Stimulated activated CD4-positive, alpha-beta T cell treated with anti-CD3 and anti-CD28 coated beads, TNF-alpha, amount 100 ng/mL, for 48 hours (primary cell): Measurements from ENCODE around the gene PLXNA3.
A peak's percentile ranks its signal among the peaks of the same experiment; 100 is the strongest.
"Not testable (repeated sequence)": the region's sequence is repeated elsewhere in the genome, so short reads cannot be mapped to it uniquely, and the experiment has no call there.

Experiments
- DNase-seq, 3 donors: peaks; one replicate each; pipeline ENCODE4 v3.0.0-alpha.2; 2020; ENCODE audit warnings: low read depth in 3 of 3

The PLXNA3 gene

GRCh38 chrX:154478728-154479622, 20.9 kb downstream of the PLXNA3 start, which contains the start of gene LAGE3:
TSS of gene LAGE3 (minus strand) at chrX:154479281. CDS start at chrX:154478915, 366 bp downstream.
- peak; percentile 88 to 94 (median 90) for DNase-seq

DNA sequence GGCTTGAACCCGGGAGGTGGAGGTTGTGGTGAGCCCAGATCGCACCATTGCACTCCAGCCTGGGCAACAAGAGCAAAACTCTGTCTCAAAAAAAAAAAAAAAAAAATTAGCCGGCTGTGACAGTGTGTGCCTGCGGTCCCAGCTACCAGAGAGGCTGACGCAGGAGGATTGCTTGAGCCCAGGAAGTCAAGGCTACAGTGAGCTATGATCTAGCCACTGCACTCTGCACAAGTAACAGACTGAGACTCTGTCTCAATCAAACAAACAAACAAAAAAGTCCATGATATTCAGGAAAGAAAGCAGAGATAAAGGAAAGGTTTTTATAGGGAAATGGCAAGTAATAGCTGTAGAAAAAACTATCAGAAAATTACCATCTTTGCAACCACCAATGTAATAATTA, 23.1 kb downstream of the PLXNA3 start:
- no peak for DNase-seq

- no peak for DNase-seq
Observed at GRCh38 chrX:154481911-154482601, 24.0 kb downstream of the PLXNA3 start.

DNA sequence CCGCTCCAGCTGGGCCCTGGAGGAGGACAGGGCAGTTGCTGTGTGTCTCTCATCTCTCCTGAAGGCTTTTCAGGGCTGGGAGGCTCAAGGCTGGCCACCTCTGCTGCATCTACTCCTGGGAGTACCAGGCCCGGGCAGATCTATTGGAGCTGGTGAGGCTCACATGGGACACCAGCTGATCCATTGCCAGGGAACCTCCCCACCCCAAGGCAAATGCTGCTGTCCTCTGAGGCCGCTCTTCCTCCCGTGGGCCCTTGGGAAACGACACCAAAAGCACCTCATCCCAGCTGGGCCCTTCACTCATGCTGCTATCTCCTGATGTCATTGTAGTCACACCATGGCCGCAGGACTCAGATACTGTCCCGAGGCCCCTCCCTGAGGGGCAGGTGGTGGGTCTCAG, 24.7 kb downstream of the PLXNA3 start:
- no peak for DNase-seq

GRCh38 chrX:154483325-154483724, 25.2 kb downstream of the PLXNA3 start:
- no peak for DNase-seq

DNA sequence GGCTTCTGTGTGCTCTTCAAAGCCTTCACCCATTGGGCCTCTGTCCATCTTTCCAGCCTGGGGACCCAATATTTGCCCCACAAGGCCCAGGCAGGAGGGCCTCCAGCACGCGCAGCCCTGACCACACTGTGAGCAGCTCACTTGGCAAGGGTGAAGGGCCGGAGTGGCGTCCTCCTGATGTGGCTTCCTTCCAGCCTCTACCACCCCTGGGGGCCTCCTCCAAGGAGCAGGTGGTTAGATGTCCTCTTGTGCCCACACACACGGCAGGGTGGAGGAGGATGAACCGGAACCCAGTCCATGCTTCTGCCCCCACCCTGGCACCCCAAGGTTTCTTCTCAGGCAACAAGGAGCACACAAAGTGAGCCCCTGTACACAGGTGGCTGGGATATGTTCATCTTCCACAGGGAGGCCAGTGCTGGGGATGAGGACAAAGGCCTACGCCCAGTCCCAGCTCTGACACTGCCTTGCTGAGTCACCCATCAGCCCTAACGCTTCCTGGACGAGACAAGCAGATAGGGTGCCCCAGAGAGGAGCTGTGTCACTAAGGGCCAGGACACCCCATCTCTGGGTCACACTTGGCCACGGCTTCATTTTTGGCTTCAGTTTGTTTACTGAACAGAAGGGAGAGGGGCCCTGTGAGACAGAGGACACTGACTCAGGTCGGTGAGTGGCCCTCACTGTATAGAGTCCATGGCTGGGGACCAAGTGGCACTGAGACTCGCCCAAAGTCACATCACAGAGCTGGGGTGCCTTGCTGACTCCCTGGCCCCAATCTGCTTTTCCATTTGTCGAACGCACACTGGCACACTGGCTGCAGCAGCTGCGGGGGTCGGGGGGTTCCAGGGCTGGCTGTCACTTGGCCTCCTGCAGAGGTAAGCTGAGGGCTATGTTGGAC, 26.4 kb downstream of the PLXNA3 start:
- DNase-seq = no peak

DNA sequence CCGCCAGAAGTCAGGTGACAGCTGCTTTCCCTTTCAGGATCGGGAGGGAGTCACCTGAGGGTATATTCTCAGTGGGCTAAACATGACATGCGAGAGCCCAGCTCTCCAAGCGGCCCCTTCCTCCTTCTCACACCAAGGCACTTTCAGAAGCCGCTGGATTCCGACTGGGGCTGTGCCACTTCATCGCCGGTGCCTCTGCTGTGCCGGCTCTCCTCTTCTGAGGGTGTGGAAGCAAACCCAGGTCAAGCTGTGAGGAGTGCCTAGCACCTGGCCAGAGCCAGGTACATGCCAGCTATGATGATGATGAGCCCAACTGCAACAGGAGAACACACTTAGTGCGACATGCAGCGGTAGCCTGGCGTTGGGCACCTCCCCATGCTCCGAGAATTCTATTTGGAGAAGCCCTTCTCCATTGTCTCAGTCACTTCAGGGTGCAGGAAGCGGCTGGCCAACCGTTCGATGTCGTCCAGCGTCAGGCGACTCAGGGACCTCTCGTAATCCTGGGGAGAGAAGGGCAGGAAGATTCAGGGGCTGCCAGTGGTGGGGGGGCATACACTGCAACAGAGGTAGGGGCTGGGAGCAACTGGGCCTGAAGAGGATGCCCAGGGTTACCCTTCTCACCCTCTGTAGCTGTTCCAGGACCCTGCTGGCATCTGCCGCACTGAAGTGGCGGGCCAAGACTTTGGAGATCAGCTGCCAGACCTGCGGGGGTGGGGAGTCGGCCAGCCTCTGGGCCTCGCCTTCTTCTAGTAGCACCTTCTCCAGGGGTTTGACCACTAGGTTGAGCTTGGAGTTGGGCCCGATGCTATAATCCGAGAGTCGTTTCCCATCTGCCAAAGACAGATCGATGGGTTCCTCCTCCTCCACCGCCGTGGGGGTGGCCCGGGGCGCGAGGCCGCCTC, 27.3 kb downstream of the PLXNA3 start:
- DNase-seq = no peak

GRCh38 chrX:154486052-154486395, 27.9 kb downstream of the PLXNA3 start:
- DNase-seq = no peak

DNA sequence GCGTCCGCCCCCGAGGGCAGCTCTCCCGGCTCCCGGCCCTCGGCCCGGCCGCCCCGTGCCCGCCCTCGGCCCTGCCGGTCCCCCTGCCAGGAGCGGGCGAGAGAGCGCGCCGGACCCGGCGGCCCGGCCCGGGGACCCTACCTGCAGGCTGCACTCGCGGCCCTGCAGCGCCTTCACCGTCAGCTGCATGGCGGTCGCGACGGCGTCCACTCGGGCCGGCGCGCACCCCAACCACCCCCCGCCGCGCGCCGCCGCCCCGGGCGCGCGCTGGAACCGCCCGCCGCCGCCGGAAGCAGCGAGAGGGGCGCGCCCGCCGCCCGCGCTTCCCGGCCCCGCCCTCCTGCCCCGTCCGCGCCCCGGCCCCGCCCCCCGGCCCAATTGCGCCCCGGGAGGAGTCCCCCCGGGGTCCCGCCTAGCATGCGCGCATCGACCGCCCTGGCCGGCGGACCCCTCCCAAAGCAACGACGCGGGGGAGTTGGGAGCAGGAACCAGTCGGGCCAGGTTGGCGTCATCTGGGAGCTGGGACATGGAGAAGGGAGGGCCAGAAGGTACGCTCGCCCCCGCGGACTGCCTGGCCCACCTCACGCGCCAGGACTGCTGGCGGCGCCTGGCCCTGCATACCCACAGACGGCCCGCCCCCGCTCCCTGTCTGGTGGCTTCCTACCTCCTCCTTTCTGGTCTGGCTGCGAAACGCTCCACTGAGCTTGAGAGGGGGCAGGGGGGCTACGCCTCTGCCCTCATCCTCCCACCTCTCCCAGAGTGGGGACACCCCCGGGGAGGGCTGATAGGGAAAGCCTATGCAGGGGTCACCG, 28.5 kb downstream of the PLXNA3 start, which contains the start of gene UBL4A:
Gene UBL4A (minus strand): TSS at position 220 of the 812 bp plus-strand sequence. CDS start 31 bp downstream, at position 189.
- DNase-seq = peak in 1 of 3 donors; percentile 41

DNA sequence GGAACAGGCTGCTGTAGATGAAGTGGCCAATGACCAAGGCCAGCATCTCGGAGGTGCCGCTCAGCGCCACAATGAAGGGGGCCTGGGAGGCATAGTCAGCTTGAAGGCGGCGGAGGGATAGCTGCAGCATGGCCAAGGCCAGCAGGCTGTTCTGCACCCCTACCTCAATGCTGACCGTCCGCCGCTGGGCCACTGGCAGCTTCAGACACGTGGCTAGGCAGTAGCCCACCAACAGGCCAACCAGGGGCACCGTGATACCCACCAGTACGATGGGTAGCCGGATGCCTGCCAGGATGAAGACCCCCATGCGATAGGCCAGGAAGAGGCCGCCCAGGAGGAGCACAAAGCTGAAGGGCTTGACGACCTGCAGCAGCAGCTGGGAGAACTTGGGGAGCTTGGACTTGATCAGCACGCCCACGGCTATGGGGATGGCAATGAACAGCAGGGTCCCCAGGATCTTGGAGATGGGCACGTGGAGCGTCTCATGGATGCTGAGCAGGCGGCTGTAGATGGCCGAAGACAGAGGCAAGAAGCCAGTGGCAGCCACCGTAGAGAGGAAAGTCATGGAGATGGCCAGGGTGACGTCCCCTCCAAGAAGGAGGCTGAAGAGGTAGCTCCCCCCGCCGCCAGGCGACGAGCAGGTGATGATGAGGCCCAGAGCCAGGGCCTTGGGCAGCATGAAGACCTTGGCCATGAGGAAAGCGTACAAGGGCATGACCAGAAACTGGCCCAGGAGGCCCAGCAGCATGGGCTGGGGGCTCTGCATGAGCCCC, 29.6 kb downstream of the PLXNA3 start:
- DNase-seq = no peak

- DNase-seq = no peak
Observed at GRCh38 chrX:154488336-154489075, 30.4 kb downstream of the PLXNA3 start.

- DNase-seq = no peak
Observed at GRCh38 chrX:154489182-154489581, 31.1 kb downstream of the PLXNA3 start.

DNA sequence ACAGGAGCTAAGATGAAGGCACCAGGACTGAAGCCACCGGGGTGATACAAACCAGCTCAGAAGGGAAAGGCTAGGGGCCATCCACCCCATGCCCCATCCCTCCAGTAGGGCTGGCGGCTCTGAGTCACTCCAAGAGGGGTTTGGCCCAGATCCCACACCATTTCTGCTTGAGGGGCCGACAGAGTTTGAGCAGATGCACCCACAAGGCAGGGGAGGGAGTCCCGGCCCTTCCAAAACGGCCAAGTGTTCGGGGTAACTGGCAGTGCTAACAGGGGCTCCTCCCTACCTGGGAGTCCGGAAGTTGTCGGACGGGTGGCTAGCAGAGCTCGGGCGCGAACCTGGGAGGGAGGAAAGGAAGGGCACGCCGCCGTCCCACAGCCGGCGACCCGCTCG, 31.9 kb downstream of the PLXNA3 start:
- DNase-seq = no peak

GRCh38 chrX:154490414-154491083, 32.5 kb downstream of the PLXNA3 start, which contains the start of gene SLC10A3:
TSS of gene SLC10A3 (minus strand) at chrX:154490629. CDS start at chrX:154488940, 1,689 bp downstream.
- DNase-seq = peak; percentile 76 to 85 (median 77)

GRCh38 chrX:154494715-154495114, 36.6 kb downstream of the PLXNA3 start:
- no peak for DNase-seq

DNA sequence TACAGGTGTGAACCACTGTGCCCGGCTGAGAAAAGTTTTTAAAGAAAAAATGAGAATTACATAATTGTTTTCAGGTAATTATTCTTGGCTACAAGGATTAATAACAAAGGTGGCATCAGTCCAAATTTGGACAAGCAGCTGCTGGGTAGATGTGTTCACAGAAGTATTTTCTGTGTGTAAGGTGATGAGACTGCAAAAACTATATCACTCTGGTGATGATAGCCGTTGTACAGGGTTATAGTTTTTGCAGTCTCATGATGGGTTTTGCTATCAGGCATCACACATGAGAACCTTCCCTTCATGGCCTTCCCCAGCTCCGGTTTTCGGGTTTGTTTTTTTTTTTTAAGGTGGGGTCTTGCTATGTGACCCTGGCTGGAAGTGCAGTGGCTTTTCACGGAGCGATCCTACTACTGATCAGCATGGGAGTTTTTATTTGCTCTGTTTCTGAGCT, 37.4 kb downstream of the PLXNA3 start:
- no peak for DNase-seq

DNA sequence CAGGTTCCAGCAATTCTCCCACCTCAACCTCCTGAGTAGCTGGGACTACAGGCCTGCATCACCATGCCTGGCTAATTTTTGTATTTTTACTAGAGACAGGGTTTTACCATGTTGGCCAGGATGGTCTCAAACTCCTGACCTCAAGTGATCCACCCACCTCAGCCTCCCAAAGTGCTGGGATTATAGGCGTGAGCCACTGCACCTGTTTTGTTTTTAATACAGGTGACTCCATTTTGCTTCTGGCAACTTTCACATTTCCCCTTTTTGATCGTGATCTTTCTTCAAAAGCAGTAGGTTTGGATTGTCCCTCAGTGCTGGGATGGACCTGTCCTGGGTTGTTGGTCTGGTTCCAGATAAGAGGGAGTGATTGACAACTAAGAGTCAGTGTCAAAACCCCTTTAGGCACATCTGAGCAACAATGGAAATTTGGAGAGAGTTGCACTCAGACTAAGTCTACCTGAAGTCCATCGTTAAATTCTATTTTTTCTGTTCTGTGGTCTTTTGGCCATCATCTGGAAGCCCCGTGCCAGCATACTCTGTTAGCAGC, 38.6 kb downstream of the PLXNA3 start:
- DNase-seq = not testable (repeated sequence)
